ENCODE measurements around the gene HECTD1.
"Not testable (repeated sequence)": the region's sequence is repeated elsewhere in the genome, so short reads cannot be mapped to it uniquely, and the experiment has no call there.

HECTD1 gene

GRCh38 chr14:31192544-31192943, 15.0 kb downstream of the HECTD1 start:
- not testable (repeated sequence) for DNase-seq

DNA sequence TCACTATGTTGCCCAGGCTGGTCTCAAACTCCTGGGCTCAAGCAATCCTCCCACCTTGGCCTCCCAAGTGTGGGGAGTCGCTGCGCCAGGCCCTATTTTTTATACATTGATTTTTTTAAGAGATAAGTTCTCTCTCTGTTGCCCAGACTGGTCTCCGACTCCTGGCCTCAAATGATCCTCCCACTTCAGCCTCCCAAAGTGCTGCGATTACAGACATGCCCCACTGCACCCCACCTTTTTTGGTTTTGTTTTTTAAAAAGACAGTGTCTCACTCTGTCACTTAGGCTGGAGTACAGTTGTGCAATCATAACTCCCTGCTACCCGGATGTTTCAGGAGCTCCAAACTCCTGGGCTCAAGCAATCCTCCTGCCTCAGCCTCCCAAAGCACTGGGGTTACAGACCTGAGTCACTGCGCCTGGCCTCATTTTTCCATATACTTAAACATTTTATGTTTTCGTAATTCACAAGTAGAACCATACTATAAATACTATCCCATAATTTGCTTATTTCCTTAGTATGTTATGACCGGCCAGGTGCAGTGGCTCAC, 16.8 kb downstream of the HECTD1 start:
- no peak for DNase-seq

DNA sequence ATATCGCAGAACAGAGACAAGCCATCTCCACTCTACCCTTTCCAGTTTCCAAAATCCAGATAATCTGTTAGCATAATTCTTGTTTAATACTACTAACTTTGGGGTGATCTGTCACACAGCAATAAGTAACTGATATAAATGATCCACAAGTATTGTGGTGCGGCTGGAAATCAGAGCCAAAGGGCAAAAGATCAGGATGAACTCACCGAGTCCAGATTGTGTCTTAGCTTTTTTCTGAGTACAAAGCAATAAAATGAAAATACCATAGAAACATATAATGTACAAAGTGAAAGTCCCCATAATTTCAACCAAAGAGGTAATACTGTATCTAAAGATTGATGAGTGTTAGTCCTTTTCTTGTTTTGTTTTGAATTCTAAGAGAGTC, 17.4 kb downstream of the HECTD1 start:
- no peak for DNase-seq

DNA sequence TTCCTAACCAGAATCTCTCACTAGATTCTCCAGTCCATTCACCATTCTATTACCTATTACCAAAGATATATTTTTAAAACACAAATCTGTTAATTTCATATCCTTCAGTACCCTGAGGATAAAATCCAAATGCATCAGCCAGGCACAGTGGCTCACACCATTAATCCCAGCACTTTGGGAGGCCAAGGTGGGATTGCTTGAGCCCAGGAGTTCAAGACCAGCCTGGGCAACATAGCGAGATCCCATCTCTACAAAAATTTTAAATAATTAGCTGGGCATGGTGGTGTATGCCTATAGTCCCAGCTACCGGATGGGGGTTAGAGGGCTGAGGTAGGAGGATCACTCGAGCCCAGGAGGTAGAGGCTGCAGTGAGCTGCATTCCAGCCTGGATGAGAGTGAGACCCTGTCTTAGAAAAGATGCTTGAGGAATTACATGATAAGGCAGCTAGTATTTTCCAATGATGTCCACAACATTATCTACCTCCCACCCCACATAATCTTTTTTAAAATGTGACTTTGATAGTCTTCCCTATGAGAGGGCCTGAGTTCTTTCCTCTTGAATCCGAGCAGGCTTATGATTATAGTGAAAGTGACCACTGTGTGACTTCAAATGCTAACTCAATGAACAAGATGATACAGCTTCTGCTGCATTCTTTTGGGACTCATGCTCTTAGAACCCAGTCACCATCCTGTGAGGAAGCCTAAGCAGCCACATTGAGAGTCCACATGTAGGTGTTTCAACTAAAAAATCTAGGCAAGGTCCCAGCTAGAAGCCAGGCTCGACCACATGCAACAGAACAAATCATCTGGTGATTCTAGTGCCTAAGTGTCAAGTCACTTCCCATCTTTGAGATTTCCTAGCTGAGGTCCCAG, 18.0 kb downstream of the HECTD1 start:
- no peak for DNase-seq

DNA sequence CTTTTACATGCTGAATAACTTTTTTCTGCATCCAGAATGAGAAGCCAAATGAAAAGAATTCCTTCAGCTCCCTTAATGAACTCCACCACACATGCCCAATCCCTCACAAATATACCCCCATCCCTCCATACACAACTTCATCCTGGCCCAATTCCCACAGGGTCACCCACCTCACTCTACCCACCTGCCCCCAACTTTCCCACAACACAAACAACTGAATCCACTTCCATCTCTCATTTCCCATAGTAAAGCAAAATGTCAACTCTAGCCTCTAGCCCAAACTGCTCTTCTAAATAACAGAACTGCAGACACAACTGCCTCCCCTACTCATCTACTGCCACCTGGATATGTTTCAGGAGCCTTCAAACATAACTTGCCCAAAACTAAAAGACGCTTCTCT, 18.8 kb downstream of the HECTD1 start:
- no peak for DNase-seq

DNA sequence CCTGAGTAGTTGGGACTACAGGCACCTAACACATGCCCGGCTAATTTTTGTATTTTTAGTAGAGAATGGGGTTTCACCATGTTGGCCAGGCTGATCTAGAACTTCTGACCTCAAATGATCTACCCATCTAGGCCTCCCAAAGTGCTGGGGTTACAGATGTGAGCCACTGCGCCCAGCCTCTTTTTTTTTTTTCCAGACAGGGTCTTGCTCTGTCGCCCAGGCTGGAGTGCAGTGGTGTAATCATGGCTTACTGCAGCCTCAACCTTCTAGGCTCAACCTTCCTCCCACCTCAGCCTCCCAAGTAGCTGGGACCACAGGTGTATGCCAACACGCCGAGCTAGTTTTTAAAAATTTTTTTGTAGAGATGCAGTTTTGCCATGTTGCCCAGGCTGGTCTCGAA, 25.6 kb downstream of the HECTD1 start:
- not testable (repeated sequence) for DNase-seq

GRCh38 chr14:31181271-31181670, 26.3 kb downstream of the HECTD1 start:
- DNase-seq = no peak

- no peak for DNase-seq
These were observed 27.1 kb downstream of the HECTD1 start for GRCh38 chr14:31180299-31181051.

GRCh38 chr14:31174433-31174832, 33.2 kb downstream of the HECTD1 start:
- DNase-seq = no peak

DNA sequence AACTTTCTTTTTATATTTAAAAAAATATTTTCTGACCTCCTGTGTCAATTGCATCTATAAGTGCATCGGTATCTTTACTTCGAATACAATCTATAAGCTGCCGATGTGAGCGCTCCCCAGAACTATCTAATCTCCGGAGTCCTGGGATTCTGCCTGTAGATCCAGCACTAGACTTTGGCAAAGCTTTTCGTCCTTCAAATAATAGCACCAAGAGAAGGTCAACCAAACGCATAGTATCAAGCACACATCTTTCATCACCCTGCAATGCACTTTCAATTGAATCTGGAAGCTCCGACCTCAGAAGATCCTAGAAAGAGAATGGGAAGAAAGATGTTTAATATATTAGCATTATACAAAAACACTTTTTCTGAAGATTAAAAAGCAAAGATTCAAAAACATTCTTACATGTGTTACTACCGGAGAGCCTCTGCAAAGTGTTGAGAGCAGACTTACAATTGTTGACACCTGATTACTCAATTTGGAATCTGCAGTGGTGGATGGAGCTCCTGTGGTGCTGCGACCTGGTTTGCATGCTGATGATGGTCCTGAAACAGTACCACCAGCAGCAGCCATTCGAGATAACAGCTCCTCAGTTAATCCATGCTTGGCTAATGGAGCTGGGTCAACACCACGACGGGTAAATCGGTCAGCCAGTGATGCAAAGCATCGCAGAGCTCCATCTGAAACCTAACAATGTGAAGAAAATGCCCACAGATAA, 34.3 kb downstream of the HECTD1 start:
- DNase-seq = no peak

- no peak for DNase-seq
These were observed 35.5 kb downstream of the HECTD1 start for GRCh38 chr14:31172084-31172483.

- no peak for DNase-seq
These were observed 37.2 kb downstream of the HECTD1 start for GRCh38 chr14:31170411-31170810.

DNA sequence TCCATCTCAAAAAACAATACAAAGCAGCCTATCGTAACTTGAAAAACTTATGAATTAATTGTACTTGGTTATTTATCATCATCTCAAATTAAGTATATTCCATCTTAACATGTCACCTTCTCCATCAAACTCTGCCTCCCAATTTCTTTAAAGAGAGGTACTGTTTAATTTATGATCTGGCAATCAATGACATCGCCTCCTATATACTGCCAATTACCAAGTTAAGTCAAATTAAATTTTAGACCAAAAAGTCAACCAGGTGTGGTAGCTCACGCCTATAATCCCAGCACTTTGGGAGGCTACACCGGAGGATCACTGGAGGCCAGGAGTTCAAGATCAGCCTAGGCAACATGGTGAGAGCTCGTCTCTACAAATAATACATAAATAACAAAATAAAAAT, 37.7 kb downstream of the HECTD1 start:
- no peak for DNase-seq

DNA sequence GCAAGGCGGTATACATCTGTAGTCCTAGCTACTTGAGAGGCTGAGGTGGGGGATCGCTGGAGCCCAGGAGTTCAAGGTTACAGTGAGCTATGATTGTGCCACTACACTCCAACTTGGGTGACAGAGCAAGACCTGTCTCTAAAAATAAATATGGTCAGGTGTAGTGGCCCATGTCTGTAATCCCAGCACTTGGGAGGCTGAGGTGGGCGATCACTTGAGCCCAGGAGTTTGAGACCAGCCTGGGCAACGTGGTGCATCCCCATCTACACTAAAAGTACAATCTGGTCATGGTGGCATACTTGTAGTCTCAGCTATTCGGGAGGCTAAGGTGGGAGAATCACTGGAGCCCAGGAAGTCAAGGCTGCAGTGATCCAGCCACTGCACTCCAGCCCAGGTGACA, 40.6 kb downstream of the HECTD1 start:
- no peak for DNase-seq

GRCh38 chr14:31166271-31166561, 41.4 kb downstream of the HECTD1 start:
- DNase-seq = no peak

GRCh38 chr14:31164115-31164514, 43.5 kb downstream of the HECTD1 start:
- no peak for DNase-seq

DNA sequence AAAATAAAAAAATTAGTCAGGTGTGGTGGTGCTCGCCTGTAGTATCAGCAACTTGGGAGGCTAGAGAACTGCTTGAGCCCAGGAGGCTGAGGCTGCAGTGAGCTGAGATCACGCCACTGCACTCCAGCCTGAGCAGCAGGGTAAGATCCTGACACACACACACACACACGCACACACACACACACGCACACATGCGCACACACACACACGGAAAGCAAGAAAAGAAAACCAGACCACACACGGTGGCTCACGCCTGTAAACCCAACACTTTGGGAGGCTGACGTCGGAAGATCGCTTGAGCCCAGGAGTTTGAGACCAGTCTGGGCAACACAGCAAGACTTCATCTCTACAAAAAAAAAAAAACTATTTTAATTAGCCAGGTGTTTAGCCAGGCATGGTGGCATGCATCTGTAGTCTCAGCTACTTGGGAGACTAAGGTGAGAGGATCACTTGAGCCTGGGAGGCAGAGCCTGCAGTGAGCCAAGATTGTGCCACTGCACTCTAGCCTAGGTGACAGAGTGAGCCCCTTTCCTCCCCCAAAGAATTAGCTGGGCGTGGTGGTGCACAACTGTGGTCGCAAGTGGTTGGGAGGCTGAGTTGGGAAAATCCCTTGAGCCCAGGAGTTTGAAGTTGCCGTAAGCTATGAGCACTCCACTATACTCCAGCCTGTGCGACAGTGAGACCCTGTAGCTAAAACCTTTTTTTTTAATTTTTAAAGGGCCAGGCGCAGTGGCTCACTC, 44.5 kb downstream of the HECTD1 start:
- DNase-seq = no peak

- no peak for DNase-seq
These were observed 46.3 kb downstream of the HECTD1 start for GRCh38 chr14:31161274-31161673.

- no peak for DNase-seq
These were observed 47.8 kb downstream of the HECTD1 start for GRCh38 chr14:31159682-31160296.

GRCh38 chr14:31154956-31155355, 52.6 kb downstream of the HECTD1 start:
- DNase-seq = no peak

DNA sequence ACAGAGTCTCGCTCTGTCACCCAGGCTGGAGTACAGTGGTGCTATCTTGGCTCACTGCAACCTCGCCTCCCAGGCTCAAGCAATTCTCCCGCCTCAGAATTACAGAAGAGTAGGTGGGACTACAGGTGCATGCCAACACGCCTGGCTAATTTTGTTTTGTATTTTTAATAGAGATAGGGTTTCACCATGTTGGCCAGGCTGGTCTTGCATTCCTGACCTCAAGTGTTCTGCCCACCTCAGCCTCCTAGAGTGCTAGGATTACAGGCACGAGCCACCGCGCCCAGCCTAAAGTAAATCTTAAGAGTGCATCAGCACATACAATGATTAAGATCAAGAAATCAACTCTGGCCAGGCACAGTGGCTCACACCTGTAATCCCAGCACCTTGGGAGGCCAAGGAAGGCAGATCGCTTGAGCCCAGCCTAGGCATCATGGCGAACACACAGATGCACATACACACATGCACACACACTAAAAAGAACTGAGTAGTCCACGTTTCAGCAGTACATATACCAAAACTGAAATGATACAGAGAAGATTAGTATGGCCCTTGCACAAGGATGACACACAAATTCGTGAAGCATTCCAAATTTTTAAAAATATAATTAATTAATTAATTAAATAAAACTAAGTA, 65.0 kb downstream of the HECTD1 start:
- DNase-seq = no peak
